HT1080 (cell line): ENCODE data around the gene CREG2. TPM values are rescaled to one million over a fixed set of nuclear protein-coding genes. Genes with fewer than 3 reads are reported as not detected.

ENCODE experiments used
- DNase-seq: peaks from one replicate; pipeline ENCODE4 v3.0.0-alpha.2; 2015; ENCODE audit warnings: low read depth
- polyA plus RNA-seq, 2 experiments: library from polyadenylated mRNA; depleted of rRNA; stranded (reverse); fragments of >200 nt; gene quantifications; 2 replicates each; pipeline ENCODE4 v1.2.3, GENCODE V29; 2015
- total RNA-seq: library from RNA; depleted of rRNA; stranded (reverse); fragments of >200 nt; shearing (Covaris generic); gene quantifications from 2 replicates; pipeline ENCODE4 v1.2.3, GENCODE V29; 2014; rRNA removed

CREG2 gene, protein sequence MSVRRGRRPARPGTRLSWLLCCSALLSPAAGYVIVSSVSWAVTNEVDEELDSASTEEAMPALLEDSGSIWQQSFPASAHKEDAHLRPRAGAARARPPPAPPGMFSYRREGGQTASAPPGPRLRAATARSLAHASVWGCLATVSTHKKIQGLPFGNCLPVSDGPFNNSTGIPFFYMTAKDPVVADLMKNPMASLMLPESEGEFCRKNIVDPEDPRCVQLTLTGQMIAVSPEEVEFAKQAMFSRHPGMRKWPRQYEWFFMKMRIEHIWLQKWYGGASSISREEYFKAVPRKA
- 7.0 and 7.1 TPM in 2 replicates for total RNA-seq
- 6.5 and 7.4 TPM in 2 replicates for polyA plus RNA-seq (2015; cell fraction: cytosol; rRNA removed)
- polyA plus RNA-seq (2015; cell fraction: nucleus; rRNA removed), result 2.7 and 2.9 TPM in 2 replicates

DNA sequence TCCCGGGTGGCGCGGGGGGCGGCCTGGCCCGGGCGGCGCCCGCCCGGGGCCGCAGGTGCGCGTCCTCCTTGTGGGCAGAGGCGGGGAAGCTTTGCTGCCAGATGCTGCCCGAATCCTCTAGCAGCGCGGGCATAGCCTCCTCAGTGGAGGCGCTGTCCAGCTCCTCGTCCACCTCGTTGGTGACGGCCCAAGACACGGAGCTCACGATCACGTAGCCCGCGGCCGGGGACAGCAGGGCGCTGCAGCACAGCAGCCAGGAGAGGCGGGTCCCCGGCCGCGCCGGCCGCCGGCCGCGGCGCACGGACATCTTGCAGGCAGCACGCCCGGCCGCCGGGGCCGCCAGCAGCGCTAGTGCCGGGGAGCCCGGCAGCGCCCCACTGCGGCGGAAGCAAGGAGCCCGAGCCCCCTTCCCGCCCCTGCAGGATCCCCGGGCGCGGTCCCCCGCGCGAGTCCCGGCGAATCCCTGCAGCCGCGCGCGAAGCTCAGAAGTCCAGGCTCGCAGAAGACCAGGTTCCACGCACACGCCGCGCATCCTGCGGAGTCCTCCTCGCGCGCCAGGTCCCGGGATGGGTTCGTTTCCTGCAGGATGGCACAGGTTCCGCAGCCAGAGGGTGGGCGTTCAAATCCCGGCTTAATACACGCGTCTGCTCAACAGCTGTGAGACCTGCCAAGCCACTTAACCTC, at the start of gene CREG2:
Gene CREG2, minus strand, starts transcription at position 353 of the 684 bp plus-strand sequence. Its CDS starts 46 bp downstream, at position 307.
- DNase-seq, result peak; percentile 66

DNA sequence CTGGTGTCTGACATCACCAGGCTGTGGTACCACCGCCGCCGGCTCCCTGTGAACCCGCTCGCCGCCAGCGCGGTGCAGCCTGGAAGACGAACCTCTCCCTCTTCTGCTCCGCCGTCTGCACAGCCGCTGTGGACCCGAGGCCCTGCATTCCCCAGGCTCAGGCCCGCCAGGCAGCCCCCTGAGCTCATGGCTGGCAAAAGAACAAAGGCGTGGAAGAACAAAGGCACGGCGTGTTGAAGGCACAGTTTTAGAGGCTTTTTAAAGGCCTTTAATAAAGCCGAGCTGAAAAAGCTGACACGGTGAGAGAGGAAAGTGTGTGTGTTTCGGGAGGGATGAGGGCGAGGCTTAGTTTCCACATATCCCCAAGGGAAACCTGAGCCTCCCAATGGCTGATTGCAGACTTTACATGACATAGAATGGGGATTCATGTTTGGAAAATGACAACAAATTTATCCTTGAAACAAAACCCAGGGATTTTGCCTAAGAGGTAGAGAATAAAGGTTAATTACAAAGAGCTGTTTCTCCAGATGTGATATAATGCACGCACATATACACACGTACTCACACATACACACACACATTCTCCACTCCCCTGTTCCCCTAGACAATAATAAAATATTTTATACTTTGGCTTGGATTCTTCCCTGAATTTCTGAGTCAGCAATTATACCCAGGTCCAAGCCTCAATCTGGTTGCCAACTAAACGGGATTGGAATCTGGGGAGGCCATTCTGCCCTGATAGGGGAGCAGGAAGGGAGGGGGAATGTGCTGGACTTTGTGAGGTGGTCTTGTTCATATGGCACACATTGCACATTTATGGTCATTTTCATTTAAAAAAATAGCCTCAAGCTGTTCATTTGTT, 47.9 kb upstream of the CREG2 start:
- no peak for DNase-seq

DNA sequence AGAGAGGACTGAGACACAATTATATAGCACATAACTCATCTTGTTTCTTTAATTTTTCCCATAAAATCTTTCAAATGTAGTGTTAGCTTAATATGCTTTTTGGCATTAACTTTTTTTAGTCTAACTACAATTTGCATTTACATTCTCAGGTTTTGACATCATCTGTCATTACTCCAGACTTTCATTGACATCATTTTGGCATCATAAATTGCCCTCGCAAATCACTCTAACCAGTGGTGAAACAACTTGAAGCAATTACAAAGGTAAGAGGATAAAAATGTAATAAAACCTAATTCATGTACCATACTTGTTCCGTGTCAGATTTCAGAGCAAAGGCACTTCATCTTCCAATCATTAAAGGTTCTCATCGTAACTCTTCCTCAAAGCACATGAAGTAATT, 46.2 kb upstream of the CREG2 start:
- DNase-seq, result no peak

DNA sequence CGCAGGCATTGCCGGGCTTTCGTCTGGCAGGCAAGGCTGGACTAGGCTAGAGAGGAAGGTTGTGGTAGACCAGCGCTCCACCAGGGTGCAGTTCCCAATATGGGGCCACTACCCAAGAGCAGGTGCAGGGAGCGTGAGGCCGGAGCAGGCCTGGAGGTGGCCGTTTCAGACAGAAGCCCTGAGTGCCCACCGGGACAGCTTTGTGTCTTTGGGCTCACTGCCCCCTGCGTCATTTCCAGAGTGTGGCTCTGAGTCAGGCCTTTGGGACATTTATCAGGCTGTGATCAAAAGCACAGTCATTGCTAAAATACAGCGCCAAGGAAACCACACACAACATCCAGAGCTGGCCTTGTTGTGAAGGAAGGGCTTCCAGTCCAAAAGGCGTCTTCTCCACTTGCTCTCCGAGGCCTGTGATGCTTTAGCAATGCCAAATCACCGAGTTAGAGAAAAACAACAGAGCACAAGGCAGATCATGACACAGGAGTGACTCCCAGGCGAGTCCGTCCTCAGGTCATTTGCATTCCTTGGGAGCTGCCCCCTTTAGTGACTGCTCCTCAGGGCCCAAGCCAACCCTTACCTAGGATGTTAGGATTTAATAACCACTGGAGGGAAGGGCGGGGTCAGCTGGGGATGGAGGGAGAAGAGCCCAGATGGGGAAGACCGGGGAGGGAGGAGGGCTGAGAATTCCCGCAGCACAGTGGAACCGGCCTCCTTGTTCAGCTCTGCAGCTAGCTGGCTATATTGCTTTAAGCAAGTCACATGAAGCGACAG, 45.3 kb upstream of the CREG2 start:
- DNase-seq, result no peak

DNA sequence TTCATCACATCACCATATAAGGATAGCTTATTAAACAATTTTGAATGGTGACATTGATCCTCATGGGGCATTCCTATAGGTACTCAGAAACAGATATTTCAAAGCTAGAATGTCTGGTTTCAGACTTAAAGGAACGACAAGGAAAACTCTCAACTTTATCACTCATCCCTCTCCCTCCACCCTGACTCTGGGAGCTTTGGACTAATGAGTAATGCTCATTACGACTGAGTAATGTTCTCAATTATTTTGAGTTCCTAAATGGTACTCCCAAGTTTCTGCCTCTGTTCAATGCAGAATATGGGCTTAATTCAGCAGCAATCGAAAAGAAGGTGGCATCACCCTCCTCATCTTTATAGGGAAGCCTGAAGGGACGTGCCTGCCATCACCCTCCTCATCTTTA, 44.2 kb upstream of the CREG2 start:
- DNase-seq, result no peak

DNA sequence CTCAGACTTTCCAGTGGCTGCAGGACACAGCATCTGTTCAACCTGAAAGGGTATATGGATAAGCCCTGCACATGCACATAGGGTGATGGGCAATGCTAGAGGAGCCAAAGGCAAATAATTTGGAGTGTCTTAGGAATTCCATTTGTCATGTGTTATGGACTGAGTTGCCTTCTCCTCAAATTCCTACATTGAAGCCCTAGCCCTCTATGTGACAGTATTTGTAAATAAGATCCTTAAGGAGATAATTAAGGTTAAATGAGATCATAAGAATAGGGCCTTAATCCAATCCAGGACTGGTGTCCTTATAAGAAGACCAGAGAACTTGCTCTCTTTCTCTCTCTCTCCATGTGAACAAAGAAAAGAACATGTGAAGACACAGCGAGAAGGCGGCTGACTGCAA, 42.9 kb upstream of the CREG2 start:
- no peak for DNase-seq

DNA sequence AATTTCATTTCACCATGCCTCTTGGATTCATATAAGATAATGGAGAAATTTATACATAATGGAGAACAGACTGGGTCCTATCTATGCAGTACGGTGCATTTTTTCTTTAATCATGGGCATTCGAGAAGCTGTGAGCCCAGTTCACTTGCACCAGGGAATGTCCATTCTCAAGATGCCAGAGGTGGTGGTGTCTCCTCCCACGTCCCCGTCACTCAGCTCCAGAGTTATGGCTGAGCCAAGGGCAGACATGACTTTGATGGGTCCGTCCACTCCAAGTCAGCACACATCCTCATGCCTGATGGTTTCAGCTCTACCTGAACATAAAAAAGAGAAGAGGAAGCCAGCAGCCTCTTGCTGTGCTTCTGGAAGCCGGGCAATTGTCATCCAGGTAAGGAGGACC, 42.1 kb upstream of the CREG2 start:
- DNase-seq, result no peak

DNA sequence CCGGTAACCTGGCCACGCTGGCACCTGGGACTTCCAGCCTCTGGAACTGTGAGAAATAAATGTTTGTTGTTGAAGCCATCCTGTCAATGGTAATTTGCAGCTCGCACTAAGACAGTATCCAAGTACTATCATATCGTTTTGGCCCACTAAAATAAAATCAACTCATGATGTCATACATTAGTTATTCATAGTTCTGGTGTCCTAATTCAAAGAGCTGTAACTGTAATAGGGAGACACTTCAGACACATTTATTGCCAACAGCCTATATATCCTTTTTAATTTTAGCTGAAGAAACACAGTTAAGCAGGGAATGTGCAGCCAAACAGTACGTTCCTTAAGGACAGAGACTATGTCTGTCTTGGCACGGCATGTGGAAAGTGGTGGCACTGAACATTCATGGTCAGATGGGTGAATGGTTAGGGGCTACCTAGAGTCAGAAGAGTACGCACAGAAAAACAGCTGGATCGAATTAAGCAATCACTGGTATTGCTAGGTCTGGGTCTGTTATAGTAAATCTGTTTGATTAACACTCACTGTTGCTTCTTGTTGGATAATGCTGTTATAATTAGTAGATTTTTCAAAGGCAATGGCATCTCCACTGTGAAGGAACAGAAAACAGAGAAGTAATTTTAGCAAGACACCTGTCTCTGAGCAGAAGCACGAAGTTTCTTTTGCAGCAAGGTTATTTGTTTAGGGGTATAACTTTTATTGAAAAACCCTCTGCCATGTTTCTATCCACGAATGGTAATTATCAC, 41.3 kb upstream of the CREG2 start:
- DNase-seq, result no peak

DNA sequence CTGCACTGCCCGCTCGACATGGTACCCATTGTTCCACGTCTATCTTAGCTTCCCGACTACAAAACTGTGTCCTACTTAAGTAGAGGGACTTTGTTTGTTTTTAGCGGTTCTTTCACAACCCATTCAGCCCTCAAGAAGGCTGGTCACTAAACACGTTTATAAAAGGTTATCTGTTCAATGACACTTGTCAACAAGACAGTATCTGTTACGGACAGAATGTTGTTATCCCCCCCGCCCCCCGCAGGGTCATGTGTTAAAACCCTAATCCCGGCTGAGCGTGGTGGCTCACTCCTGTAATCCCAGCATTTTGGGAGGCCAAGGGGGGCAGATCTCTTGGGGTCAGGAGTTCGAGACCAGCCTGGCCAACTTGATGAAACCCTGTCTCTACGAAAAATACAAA, 40.4 kb upstream of the CREG2 start:
- DNase-seq, result no peak

DNA sequence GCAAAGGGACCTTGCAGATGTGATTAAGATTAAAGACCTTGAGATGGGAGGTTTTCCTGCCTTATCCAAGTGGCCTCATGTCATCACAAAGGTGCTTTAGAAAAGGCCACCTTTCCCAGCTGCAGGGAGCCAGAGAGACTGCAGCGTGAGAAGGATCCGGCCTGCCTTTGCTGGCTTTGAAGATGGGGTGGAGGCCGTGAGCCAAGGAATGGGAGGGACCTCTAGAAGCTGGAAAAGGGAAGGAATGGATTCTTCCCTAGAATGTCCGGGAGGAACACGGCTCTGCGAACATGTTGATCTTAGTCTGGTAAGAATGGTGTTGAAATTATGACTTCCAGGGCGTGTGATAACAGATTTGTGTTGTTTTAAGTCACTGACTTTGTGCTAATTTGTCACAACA, 39.9 kb upstream of the CREG2 start:
- DNase-seq, result no peak

DNA sequence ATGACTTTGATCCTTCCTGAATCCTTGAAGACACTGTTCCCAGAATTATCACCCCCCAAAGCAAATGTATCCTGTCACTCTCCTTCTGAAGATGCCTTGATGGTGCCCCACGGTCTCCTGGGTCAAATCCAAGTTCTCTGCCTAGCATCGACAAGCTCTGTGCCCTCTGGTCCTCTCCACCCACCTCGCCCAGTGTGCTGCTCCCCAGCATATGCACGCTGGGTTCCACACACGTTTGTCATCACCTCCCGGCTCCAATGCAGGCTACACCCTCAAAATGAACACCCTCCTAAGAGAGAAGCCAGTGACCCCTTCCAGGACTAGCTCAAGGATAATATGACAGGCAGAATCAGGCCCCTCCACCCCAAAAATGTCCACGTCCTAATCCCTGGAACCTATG, 39.5 kb upstream of the CREG2 start:
- DNase-seq, result no peak

DNA sequence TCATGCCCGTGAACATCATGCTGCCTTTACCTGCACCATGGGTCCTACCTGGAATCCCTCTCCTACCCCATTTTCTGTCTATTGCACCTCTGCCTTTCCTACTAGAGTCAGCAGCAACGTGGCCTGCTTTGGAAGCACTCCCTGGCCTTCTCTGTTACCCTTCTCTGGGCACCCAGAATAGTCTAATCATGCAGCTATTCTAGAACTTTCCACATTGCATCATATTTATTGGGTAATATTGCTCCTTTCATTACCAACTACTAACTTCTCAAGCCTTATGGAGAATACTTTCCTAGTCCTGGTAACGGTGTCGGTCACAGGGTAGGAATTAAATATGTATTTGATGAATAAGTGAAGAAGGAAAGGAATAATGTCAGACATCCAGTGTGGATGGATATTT, 33.3 kb upstream of the CREG2 start:
- DNase-seq, result no peak

DNA sequence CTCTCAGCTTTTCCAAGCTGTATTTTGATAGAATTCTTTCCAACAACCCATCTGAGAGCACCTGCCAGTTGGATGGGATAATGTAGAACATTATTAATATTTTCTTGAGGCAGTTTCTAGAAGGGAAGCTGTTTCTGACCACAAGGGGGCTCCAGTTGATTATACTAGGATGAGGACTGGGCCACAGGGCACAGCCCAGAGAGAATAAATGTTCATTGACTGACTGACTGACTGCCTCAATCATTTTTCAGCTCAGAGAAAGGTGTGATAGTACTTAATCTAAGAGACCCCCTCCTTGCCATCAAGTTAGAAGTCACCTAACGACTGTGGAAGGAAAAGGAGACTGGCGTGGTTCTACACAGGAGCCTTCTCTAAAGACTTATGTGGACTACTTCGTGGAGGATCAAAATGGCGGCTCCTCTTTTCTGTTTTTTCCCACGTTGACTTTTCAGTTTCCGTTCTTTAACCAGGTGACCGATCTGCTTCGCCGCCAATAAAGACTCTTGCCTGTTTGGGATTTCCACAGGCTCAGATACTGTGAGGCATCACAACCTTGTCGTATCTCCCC, 31.9 kb upstream of the CREG2 start:
- DNase-seq, result peak; percentile 63

DNA sequence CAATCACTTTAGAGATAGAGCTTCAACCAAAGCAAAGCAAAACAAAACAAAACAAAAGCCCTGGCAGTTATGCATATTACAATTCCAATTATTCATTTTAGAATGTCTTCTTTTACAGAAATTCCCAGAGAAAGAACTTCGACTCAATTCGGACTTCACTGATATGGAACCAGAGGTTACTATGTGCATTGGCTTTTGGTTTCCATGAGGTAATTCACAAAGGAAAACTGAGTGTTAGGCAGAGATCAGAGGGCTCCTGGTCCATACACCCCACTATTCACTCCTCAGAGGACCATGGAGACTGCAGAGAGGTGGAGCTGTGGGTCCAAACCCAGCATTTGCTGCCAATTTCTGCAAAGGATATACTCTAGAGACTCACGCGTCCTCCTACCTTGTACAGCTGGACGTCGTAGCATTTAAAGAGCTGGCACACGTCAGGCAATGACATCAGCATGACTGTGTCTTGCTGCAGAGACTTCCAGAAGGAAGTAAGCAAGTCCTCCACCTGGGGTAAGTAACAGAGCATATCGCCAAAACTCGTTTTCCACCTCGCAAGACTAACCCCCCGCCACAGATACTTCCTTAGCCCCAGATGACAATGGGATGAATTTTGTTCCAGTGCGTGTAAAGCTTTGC, 31.3 kb upstream of the CREG2 start:
- DNase-seq, result no peak

DNA sequence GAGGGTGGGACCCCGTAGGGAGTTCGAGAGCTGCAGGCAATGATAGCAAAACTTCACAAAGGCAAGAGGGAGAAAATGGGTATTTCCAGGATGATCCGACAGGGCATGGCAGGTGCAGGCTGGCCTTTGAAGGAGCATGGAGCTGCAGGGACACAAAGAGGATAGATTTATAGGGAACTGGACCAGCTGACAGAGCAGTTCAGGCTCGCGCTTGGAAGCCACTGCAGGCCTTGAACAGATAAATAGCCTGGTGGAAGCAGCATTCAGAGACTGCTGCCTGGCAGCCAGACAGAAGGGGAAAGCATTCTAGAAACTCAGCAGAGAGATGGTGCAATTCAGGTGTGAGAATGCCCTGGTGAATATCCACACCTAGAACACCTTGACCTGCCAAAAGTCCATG, 29.3 kb upstream of the CREG2 start:
- no peak for DNase-seq

DNA sequence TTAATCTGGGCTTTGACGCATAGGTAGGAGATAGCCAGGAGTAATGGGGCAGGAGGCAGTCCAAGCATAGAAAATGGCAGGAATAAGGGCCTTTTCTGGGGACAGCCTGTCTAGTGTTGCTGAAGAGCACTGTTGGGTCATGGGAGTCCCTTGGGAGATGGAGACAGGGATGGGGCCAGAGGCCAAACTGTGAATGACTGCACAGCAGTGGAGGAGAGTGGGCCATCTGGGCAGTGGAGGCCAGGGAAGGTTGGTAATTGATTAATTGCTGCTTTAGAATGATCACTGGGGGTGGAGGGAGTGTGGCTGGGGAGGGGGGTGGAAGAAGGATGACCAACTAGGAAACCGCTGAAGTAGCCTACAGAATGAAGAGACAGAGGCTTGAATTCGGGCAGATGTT, 28.6 kb upstream of the CREG2 start:
- DNase-seq, result no peak

DNA sequence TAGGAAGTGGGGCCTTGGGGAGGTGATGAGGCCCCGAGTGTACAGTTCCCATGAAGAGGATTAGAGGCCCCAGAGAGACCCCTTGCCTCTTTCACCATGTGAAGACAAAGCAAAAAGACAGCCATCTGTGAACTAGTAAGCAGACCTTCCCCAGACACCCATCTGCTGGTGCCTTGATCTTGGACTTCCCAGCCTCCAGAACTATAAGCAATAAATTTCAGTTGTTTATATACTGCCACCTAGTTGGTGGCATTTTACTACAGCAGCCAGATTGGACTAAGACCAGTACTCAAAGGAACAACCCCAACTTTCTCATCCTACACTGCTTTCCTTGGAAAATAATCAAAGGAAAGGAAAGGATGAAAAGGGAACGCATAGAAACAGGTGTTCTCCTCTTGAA, 27.9 kb upstream of the CREG2 start:
- DNase-seq, result no peak

DNA sequence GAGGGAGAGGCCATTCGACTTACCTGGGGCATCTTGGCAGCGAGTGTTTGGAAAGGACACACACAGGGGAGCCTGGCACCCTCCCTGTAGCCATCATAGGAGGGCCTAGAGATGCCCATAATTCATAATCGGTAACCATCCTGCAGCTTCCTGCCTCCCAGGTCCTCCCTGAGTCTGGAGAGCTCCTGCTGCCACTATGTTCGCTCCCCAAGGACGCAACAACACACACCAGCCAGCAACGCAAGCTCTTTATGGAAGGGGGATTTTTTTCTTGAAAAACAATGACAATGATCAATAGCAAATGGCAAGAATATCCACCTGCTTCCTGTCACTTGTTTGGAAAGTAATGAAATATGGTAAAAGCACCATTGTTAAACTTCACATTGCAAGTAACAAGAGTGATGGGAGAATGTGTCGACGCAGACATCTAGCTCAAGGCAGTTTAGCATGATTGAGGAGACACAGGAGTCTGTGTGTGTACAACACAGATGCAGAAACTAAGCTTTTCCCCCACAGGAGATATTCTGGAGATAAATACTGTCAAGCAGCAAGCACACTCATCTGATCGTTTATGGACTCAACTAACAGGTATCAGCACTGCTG, 24.9 kb upstream of the CREG2 start:
- DNase-seq, result no peak

DNA sequence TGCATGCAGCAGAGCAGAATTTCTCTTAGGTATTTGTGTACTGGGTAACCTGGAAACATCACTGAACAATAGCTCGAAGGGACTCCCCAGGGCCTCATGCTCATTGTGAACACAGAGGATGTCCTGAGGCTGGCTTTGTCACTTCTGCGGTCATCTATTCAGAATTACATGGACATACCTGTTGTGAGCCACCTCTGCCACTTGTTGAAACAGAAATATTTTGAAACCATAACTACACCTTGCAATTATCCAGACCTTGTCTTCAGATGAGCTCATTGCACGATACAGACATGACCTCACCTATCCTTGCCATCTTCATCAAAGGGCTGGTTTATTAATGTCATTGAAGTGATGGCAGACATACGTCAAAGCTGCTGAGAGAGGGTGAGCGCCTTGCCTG, 23.4 kb upstream of the CREG2 start:
- no peak for DNase-seq
